GM23338 (cell line): ENCODE data around the gene RXRB.

Source experiments
- CREB1 ChIP-seq: fragments of 250-450 bp; sonication (Bioruptor Pico); IDR thresholded peaks from 2 replicates; pipeline ENCODE4 v1.5.0; 2020; ENCODE audit warnings: low read depth, mild to moderate bottlenecking, moderate library complexity
- CTCF ChIP-seq, 2 experiments: fragments of 200-600 bp in 1 of 2; sonication (generic) in 1 of 2; conservative IDR thresholded peaks; 2 replicates each; pipeline versions ENCODE4 v1.5.1 to v1.6.1; 2016 to 2017; ENCODE audit warnings: antibody characterized with exemption in 2 of 2, low read depth in 2 of 2, mild to moderate bottlenecking in 2 of 2, moderate library complexity in 1 of 2

GRCh38 chr6:33156964-33157363 is 43.5 kb downstream of the RXRB start:
- no peak for TF ChIP-seq CTCF (conservative IDR thresholded peaks at IDR 0.05; ENCODE audit: low read depth in 2 of 2)
- no peak for TF ChIP-seq CREB1 (CRISPR knock-in tag)
